Skeletal muscle tissue (tissue), 4 donors: ENCODE results near the gene CHRND. TPM values are rescaled to one million over a fixed set of nuclear protein-coding genes. Genes with fewer than 3 reads are reported as not detected.

Experiments
- H3K27ac ChIP-seq: one replicate; pipeline ENCODE4 v1.7.0; 2013; ENCODE audit warnings: mild to moderate bottlenecking, low read depth, low read length, inconsistent platforms
- H3K27me3 ChIP-seq, 3 donors: one replicate each; pipeline ENCODE4 v1.7.0; 2013; ENCODE audit warnings: low read length in 3 of 3; ENCODE audit not compliant: control insufficient read depth in 3 of 3, insufficient read depth in 3 of 3
- H3K36me3 ChIP-seq, 3 donors: one replicate each; pipeline ENCODE4 v1.7.0; 2013; ENCODE audit warnings: low read length in 3 of 3; ENCODE audit not compliant: control insufficient read depth in 3 of 3, insufficient read depth in 3 of 3
- H3K4me1 ChIP-seq, 3 donors: one replicate each; pipeline ENCODE4 v1.7.0; 2013; ENCODE audit warnings: low read length in 3 of 3, mild to moderate bottlenecking in 3 of 3; ENCODE audit not compliant: control insufficient read depth in 3 of 3, insufficient read depth in 3 of 3
- H3K4me3 ChIP-seq, 3 donors: one replicate each; pipeline ENCODE4 v1.7.0; 2013; ENCODE audit warnings: low read length in 3 of 3
- H3K9ac ChIP-seq, 3 donors: one replicate each; pipeline ENCODE4 v1.7.0; 2013; ENCODE audit warnings: low read length in 3 of 3, mild to moderate bottlenecking in 3 of 3, moderate library complexity in 2 of 3, low read depth in 1 of 3
- H3K9me3 ChIP-seq, 3 donors: one replicate each; pipeline ENCODE4 v1.7.0; 2013; ENCODE audit warnings: low read length in 3 of 3; ENCODE audit not compliant: control insufficient read depth in 3 of 3
- total RNA-seq: library from RNA; depleted of rRNA; stranded (reverse); fragments of >200 nt; gene quantifications from one replicate; pipeline ENCODE4 v1.2.3, GENCODE V29; 2014
- donor health status: Osteomylitis.

Gene CHRND
- total RNA-seq, 1 donor from 2014 or later: 32.9 TPM

- no peak overlapping the region for H3K27ac ChIP-seq
- peaks cover 0 to 3% (median 3%) of the 10 kb centered on the region in 3 donors for H3K4me1 ChIP-seq
- no peaks in the 10 kb centered on the region for H3K9me3 ChIP-seq
- no peak overlapping the region for H3K9ac ChIP-seq
- peaks cover 42 to 71% (median 62%) of the 10 kb centered on the region in 3 donors for H3K27me3 ChIP-seq
- H3K4me3 ChIP-seq: no peak overlapping the region
- no peaks in the 10 kb centered on the region for H3K36me3 ChIP-seq
Measured at GRCh38 chr2:232482301-232483238, 43.4 kb upstream of the CHRND start.

DNA sequence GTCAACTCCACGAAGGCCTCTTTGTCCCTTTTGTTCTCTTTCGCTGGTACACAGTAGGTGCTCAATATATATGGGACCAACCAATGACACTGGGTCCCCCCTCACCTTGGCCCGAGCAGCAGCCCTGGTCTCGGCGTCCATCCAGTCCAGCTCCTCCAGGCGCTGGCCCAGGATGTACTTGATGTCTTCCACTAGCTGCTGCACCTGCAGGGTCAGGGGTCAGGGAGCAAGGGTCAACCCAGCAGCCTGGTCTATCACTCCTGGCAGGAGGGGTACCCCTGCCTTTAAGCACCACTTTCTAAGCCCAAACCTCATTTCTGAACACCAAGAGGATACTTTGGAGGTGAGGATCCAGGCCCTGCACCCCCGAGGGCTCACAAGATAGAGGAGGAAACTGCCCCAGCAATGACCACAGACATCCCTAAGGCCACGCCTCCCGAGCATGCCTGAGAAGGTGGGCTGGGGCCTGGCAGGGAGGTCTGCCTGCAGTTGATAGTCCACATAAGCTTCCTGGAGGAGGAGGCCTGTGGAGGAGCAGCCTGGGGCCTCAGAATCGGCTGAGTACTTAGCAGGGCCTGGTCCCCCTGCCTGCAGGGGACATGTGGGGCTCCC, 42.5 kb upstream of the CHRND start:
- Histone ChIP-seq H3K9ac (no peak overlapping the region), H3K27me3 (peaks cover 48 to 65% (median 64%) of the 10 kb centered on the region in 3 donors), H3K36me3 (no peaks in the 10 kb centered on the region), H3K4me1 (peaks cover 0 to 3% (median 3%) of the 10 kb centered on the region in 3 donors), H3K27ac (no peak overlapping the region), H3K4me3 (no peak overlapping the region), H3K9me3 (no peaks in the 10 kb centered on the region)

GRCh38 chr2:232483923-232484627, 41.9 kb upstream of the CHRND start:
- H3K4me1 ChIP-seq: peaks cover 0 to 3% (median 3%) of the 10 kb centered on the region in 3 donors
- H3K27me3 ChIP-seq: peaks cover 51 to 69% (median 63%) of the 10 kb centered on the region in 3 donors
- H3K9ac ChIP-seq: no peak overlapping the region
- no peak overlapping the region for H3K27ac ChIP-seq
- H3K9me3 ChIP-seq: no peaks in the 10 kb centered on the region
- H3K36me3 ChIP-seq: no peaks in the 10 kb centered on the region
- H3K4me3 ChIP-seq: no peak overlapping the region

DNA sequence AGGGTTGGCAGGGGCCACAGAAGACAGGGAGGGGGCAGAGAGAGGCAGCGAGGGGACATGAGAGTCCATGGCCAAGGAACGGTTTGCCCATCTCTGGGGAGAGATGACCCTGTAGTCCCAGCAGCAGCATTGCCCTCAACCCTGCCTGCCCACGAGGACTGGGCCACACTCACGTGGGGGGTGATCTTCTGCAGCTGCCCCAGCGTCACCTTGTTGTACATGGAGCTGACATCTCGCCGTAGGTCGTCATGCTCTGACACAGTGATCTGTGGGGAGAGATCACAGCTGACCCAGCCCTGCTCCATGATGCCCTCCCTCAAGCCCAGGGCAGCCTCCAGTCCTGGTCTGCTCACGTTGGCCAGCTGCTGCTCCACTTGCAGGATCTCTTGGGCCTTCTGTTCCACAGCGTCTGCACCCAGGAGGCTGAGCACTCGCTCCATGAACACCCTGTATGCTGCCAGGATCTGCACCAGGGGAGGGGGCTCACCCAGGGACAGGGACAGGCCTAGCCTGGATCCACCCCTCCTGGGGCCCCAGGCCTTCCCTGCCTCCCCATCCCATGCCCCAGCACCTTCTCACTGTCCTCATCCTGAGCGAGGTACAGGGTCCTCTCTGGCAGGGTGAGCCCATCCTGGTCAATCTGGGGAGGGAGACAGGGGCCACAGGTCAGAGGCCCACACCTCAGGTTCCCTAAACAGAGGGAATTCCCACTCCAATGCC, 41.2 kb upstream of the CHRND start:
- peaks cover 57 to 69% (median 61%) of the 10 kb centered on the region in 3 donors for H3K27me3 ChIP-seq
- H3K9me3 ChIP-seq: no peaks in the 10 kb centered on the region
- H3K36me3 ChIP-seq: no peaks in the 10 kb centered on the region

DNA sequence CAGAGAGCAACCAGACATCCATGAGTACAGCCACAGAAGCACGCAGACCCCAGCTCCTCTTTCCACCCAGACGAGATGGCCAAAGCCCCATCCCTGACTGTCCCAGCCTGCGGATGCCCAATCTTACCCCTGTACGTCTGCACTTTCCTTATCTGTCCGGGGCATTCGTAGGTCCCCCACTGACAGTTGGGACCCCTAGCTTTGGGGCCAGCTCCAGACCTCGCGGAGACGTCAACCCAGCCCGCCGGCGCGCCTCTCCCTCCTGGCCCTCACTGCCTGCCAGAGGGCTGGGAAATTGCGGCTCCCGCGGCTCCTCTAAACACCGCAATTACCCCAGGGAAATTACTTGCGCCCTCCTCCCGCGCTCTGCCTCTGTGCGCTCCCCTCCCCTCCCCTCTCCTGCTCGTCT, 40.6 kb upstream of the CHRND start:
- Histone ChIP-seq H3K4me1 (peaks cover 0 to 3% (median 3%) of the 10 kb centered on the region in 3 donors), H3K9ac (no peak overlapping the region), H3K4me3 (no peak overlapping the region), H3K9me3 (no peaks in the 10 kb centered on the region), H3K27me3 (peaks cover 58 to 69% (median 61%) of the 10 kb centered on the region in 3 donors), H3K36me3 (no peaks in the 10 kb centered on the region), H3K27ac (no peak overlapping the region)

More for the DNA sequence above, 41.2 kb upstream of the CHRND start:
- no peak overlapping the region for H3K4me3 ChIP-seq
- no peak overlapping the region for H3K9ac ChIP-seq
- H3K4me1 ChIP-seq: peaks cover 0 to 3% (median 3%) of the 10 kb centered on the region in 3 donors
- H3K27ac ChIP-seq: no peak overlapping the region

GRCh38 chr2:232485757-232486557, 40.0 kb upstream of the CHRND start:
- no peak overlapping the region for H3K4me3 ChIP-seq
- H3K9ac ChIP-seq: no peak overlapping the region
- peaks cover 58 to 63% (median 61%) of the 10 kb centered on the region in 3 donors for H3K27me3 ChIP-seq

DNA sequence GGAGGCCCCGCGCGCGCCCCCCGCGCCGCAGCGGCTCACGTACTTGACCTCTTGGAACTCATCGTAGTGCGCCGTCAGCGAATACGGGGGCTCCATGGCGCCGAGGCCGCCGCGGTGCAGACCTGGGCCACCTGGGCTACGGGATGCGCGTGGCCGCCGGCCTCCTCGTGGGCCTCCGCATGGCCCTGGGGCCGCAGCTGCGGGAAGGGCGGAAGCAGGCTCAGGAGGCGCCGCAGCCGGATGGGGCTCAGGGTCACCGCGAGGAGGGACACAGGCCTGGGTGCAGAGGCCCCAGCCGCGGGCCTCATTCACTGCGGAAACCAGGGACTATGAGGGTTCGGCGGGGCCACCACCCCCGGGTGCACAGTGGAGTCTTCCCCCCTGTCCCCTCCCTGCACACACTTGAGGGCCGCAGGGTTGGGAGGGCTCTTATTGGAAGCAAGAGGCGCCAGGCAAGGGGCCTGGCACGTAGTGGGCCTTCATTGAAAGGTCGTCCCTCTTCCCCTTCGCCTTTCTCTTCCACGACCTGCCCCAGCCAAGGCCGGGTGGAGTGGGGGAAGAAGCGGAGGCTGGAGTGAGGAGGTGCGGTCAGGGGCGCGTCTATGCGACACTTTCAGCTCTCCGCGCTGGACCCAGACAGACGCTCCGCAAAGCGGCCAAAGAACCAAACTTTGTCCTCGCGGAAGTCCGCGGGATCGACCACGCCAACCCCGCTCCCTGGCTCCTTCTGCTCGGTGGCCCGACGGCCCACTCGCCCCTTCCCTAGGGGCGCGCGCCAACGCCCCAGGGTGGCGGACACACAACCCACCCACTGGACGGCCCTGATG, 39.2 kb upstream of the CHRND start:
- peak overlapping the region in 1 of 3 donors; percentile 16 for H3K9ac ChIP-seq
- no peak overlapping the region for H3K27ac ChIP-seq
- H3K4me1 ChIP-seq: peaks cover 0 to 3% (median 3%) of the 10 kb centered on the region in 3 donors
- H3K36me3 ChIP-seq: no peaks in the 10 kb centered on the region
- H3K27me3 ChIP-seq: peaks cover 58 to 61% (median 60%) of the 10 kb centered on the region in 3 donors
- no peak overlapping the region for H3K4me3 ChIP-seq
- no peaks in the 10 kb centered on the region for H3K9me3 ChIP-seq

More at GRCh38 chr2:232485757-232486557, 40.0 kb upstream of the CHRND start:
- Histone ChIP-seq H3K4me1 (peaks cover 0 to 3% (median 3%) of the 10 kb centered on the region in 3 donors), H3K9me3 (no peaks in the 10 kb centered on the region), H3K27ac (no peak overlapping the region), H3K36me3 (no peaks in the 10 kb centered on the region)

GRCh38 chr2:232487385-232488096, 38.4 kb upstream of the CHRND start, which contains the start of gene ECEL1:
TSS of gene ECEL1 (minus strand) at chr2:232487834. CDS start at chr2:232486653, 1,181 bp downstream.
- no peaks in the 10 kb centered on the region for H3K9me3 ChIP-seq
- peak within 1 kb of the TSS in 1 of 3 donors; percentile 16 for H3K9ac ChIP-seq
- H3K4me1 ChIP-seq: peaks cover 0 to 3% (median 3%) of the 10 kb centered on the region in 3 donors
- H3K4me3 ChIP-seq: peak within 1 kb of the TSS in 1 of 3 donors; percentile 6
- H3K27me3 ChIP-seq: peaks cover 54 to 58% (median 56%) of the 10 kb centered on the region in 3 donors
- no peak within 1 kb of the TSS for H3K27ac ChIP-seq
- no peaks in the 10 kb centered on the region for H3K36me3 ChIP-seq
